Omental fat pad (tissue), 4 donors: ENCODE data around the gene FERD3L. TPM values are rescaled to one million over a fixed set of nuclear protein-coding genes. Genes with fewer than 3 reads are reported as not detected.
A peak's percentile ranks its signal among the peaks of the same experiment; 100 is the strongest.

Experiments used
- ATAC-seq: fragments of 150-250 bp; one replicate; pipeline ENCODE4 v1.9.1; 2016; ENCODE audit warnings: mild to moderate bottlenecking, moderate library complexity; ENCODE audit not compliant: low FRiP score
- DNase-seq: peaks from one replicate; pipeline ENCODE4 v3.0.0-alpha.2; 2019; ENCODE audit warnings: low spot score
- total RNA-seq, 4 donors: library from RNA; depleted of rRNA; stranded (reverse); fragments of >200 nt; gene quantifications; one replicate each; pipeline ENCODE4 v1.1.0, GENCODE V29; 2016
- TF ChIP-seq, protein P1 (sequence below), 3 donors: fragments of 450-650 bp; IDR thresholded peaks; one replicate each; pipeline ENCODE4 v1.5.1; 2016 to 2017; ENCODE audit warnings: antibody characterized with exemption in 3 of 3, mild to moderate bottlenecking in 3 of 3, moderate library complexity in 2 of 3

FERD3L gene
- total RNA-seq, 4 donors from 2014 or later = not detected

DNA sequence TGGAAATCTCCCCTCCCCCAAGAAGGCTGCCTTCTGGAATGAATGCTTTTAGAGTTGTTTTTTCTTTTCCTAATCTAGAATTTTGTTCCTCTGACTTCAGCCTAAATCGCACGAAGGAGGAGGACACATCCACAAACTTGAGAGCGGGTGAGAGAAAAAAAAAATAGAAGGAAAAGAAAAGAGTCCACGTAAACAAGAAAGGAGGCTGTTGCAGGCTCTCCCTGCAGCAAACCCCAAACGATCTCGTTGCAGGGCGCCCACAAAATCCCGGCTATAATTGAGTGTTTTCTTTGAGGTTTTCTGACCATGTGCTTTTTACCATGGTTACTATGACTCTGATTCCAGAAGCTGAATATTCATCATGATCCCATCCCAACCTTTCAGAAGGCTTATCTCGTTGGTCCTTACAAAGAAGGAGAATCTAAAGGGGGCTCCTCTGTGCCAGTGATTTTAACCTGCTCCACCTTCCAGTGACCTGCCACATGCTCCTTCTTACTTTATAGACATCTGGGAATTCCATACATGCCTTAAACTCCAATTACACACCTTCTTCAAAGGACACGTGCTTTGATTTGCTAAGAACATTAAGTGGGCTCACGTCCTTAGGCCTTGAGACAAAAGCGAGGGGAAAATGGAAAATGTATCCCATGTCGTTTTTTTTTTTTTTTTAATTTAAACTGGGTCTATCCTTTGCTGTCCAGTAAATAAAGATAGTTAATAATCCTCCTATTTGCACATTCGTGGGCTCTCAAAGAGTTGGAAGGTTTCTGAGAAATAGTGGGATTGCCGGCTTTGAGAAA, 33.5 kb downstream of the FERD3L start:
- TF ChIP-seq, protein P1, sequence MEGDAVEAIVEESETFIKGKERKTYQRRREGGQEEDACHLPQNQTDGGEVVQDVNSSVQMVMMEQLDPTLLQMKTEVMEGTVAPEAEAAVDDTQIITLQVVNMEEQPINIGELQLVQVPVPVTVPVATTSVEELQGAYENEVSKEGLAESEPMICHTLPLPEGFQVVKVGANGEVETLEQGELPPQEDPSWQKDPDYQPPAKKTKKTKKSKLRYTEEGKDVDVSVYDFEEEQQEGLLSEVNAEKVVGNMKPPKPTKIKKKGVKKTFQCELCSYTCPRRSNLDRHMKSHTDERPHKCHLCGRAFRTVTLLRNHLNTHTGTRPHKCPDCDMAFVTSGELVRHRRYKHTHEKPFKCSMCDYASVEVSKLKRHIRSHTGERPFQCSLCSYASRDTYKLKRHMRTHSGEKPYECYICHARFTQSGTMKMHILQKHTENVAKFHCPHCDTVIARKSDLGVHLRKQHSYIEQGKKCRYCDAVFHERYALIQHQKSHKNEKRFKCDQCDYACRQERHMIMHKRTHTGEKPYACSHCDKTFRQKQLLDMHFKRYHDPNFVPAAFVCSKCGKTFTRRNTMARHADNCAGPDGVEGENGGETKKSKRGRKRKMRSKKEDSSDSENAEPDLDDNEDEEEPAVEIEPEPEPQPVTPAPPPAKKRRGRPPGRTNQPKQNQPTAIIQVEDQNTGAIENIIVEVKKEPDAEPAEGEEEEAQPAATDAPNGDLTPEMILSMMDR (IDR thresholded peaks at IDR 0.05) = no peak
- no peak for DNase-seq
- no peak for ATAC-seq

DNA sequence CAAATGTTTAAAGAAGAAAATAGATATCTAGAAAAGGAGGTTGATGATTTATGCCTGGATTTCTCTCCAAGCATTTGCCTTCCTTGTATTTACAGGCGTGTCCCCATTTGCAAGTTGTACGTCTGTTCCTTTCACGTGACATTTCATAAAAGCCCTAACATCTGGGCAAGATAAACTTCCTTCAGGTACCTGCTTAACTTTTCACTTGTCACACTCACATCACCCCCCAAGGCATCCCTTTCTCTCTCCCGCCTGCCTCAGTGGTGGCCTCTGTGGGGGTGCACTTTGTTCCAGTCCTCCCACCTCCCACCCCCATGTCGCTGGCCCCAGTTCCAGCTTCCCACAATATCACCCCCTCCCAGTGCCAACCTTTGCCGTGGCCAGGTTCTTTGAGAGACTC, 34.4 kb downstream of the FERD3L start:
- TF ChIP-seq, protein P1 (IDR thresholded peaks at IDR 0.05) = no peak
- ATAC-seq (no peak), DNase-seq (no peak)

DNA sequence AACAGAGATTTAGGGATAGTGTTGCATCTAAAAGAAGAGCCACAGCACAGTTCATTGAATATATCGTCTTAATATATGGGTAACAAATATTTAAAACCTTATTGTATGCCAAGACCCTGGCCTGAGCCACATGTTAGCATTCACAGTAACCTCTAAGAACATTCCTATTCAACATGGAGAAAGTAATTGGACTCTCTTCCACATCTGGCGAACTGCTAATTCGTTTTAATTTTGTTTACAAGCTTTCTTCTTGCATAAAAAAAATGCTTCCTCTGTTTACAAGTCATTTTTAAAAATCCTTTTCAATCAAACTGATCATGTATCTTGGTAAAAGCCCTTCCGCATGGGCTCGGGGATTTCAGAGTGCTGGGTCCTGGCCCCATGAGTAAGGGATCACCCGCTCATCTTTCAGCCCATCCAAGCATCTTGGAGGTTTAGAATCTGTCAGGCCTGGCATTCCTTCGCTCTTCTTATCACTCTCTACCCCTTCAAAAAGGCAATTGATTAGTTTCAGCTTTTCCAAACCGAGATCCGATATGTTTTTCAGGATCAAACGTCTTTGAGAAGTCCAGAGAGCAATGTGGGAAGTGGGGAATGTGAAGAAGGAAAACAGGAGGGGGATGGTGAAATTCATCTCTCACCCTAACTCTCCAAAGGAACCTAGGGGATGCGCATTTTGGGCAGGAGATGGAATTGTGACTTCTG, 35.0 kb downstream of the FERD3L start:
- TF ChIP-seq, protein P1 (IDR thresholded peaks at IDR 0.05) = no peak
- ATAC-seq (no peak), DNase-seq (no peak)

DNA sequence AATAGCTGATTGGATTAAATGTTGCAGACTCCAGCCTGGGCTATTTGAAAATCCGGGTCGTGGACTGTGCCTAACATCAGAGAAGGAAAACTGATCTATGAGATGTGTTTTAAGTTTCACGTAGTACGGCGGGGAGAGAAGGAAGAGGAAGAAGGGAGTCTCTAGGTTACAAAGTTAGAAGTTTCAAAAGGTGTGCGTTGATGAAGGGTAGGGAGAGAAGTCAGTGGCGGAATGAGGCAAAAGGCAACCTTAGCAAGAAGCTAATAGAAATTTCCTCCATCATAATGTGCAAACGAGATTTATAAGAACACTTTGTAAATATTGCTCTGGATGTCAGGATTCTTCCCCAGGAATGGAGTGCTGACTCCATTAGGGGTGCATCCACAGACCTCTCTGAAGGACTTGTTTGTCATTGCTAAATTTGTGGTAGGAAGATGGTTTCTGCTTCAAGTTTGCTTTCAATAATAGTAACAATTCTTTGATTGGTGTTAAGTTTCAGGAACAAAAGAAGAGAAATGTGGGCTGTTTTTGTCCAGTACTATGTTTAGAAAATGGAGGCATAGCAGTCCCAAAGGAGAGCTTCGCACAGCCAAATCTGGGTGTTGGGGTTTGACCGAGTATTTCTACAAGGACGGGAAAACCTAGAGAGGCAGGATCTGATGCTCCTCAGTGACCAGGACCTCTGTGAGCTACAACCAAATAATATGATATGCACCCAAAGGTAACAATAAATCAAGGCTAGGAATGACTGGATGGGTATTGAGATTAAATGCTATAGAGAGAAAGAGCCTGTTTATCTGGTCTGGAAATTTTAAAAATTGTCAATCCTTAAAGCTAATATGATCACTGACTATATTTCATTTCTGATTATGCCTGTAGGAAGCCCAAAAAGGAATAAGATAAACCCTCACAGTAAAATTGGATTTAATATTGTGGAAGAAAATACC, 35.9 kb downstream of the FERD3L start:
- DNase-seq = no peak
- TF ChIP-seq, protein P1 (IDR thresholded peaks at IDR 0.05) = no peak
- no peak for ATAC-seq

DNA sequence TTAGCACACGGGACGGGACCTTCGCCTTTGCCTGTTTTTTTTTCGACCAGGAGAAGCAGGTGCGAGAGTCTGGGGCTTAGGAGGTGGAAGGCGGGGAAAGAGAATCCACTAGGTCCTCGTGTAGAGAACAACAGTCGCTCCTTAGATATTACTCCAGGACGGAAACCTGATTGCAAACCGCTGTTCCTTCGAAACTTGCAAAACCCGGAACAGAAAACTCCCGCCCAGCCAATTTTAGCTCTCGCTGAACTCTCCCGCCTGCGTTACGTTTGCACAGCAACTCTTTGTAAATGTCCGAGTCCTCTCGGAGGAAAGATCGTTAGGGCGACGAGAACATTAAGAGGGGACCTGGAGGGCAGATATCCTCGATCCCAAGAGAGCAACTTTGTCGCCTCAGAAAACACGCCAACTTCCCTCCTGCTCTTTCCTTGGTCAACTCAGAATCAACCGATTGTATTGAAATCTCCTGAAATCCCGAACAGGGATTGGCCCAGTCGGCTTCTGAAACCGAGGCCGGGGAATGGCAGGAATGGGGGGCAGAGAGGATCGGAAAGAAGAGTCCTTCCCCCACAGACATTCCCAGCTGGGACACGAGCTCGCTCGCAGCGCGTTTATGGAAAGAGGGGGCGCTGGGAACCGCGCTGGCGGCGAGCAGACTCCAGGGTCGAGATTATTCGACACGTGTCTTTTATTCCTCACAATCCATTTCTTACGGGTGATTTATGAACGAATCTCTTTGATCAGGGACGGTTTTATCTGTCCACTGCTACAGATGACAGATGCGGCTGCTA, 37.7 kb downstream of the FERD3L start:
- ATAC-seq = peak; percentile 34
- TF ChIP-seq, protein P1 (IDR thresholded peaks at IDR 0.05) = no peak
- no peak for DNase-seq

DNA sequence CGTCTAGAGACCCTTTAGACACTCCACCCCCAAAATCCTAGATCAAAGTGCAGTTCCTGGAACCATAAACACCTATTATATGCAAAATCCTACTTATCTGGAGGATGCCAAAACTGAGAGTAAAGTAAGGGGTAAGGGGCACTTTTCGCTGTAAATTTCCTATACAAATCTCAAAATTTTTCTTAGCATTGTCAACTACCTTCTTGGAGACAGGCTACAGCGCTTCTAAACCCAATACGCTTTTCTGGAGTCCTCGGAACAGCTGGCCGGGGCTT, 38.2 kb downstream of the FERD3L start:
- ATAC-seq = no peak
- no peak for DNase-seq
- TF ChIP-seq, protein P1 (IDR thresholded peaks at IDR 0.05) = no peak
